HepG2 (cell line): ENCODE results near the gene ARHGAP22. TPM values are rescaled to one million over a fixed set of nuclear protein-coding genes. Genes with fewer than 3 reads are reported as not detected.

ENCODE experiments used
- ATAC-seq: fragments of 200-7000 bp; cut with Tn5 transposase; 3 replicates; pipeline ENCODE4 v1.9.1; 2020; ENCODE audit warnings: mild to moderate bottlenecking, moderate library complexity
- BruUV-seq: library from RNA; stranded (reverse); fragments of 400-500 nt; replicated peaks from 2 replicates; lab custom pipeline; 2021; lab: Mats Ljungman, UMichigan
- CTCF ChIA-PET: fragments of 300-600 bp; formaldehyde crosslinking; extraction: SDS; loops from one replicate; lab custom pipeline; 2021; ENCODE audit warnings: low total read pairs, inconsistent platforms, low intra/inter-chr PET ratio; lab: Yijun Ruan, JAX
- POLR2A ChIA-PET: fragments of 350-600 bp; sonication (Branson Sonifier 250); formaldehyde crosslinking; loops from one replicate; lab custom pipeline; 2020; ENCODE audit warnings: antibody characterized with exemption, inconsistent platforms; lab: Yijun Ruan, JAX
- DNase-seq: peaks from one replicate; pipeline ENCODE4 v3.0.0-alpha.2; 2015; ENCODE audit warnings: low spot score
- FAIRE-seq: peaks from 3 replicates; lab custom pipeline; 2011; peaks lifted over from hg19 to GRCh38; lab: Jason Lieb, UNC
- H2AFZ ChIP-seq: one replicate; pipeline ENCODE4 v1.6.1; 2011; ENCODE audit warnings: low read length, inconsistent platforms
- H3K27ac ChIP-seq: fragments of 300-600 bp; 3 replicates; pipeline ENCODE4 v1.8.0; 2011; ENCODE audit warnings: mixed run types, mild to moderate bottlenecking, mixed read lengths, low read length, inconsistent platforms; ENCODE audit not compliant: insufficient read depth; ENCODE audit errors: extremely low read length
- H3K27me3 ChIP-seq, 2 experiments: fragments of 200-600 bp in 1 of 2; 2 replicates in 1 of 2; 3 replicates in 1 of 2; pipeline versions ENCODE4 v1.6.0 to v1.8.0; 2011; ENCODE audit warnings: low read length in 2 of 2, mild to moderate bottlenecking in 2 of 2, moderate library complexity in 2 of 2, inconsistent platforms in 1 of 2; ENCODE audit not compliant: insufficient read depth in 2 of 2, control insufficient read depth in 1 of 2
- H3K36me3 ChIP-seq, 2 experiments: fragments of 200-600 bp in 1 of 2; replicated peaks in 1 of 2; 2 replicates in 1 of 2; 3 replicates in 1 of 2; pipeline versions ENCODE4 v1.5.1 to v1.8.0; 2011; ENCODE audit warnings: low read length in 2 of 2, inconsistent platforms in 1 of 2; ENCODE audit not compliant: insufficient read depth in 2 of 2, control insufficient read depth in 1 of 2
- H3K4me1 ChIP-seq: 2 replicates; pipeline ENCODE4 v1.5.1; 2012; ENCODE audit warnings: low read length, inconsistent platforms; ENCODE audit not compliant: insufficient read depth
- H3K4me2 ChIP-seq: 2 replicates; pipeline ENCODE4 v1.6.0; 2011; ENCODE audit warnings: low read depth, low read length, inconsistent platforms
- H3K4me3 ChIP-seq, 3 experiments: fragments of 200-600 bp in 1 of 3; sonication (generic), shearing (Covaris generic) in 1 of 3; replicated peaks in 1 of 3; 2 replicates each; pipeline ENCODE4 v1.5.1; 2011 to 2016; ENCODE audit warnings: low read length in 3 of 3, inconsistent platforms in 2 of 3, low read depth in 2 of 3, mild to moderate bottlenecking in 2 of 3, control low read depth in 1 of 3, mixed read lengths in 1 of 3; ENCODE audit not compliant: insufficient read depth in 1 of 3
- H3K79me2 ChIP-seq: one replicate; pipeline ENCODE4 v1.6.1; 2011; ENCODE audit warnings: low read length, inconsistent platforms; ENCODE audit not compliant: insufficient read depth
- H3K9ac ChIP-seq: 2 replicates; pipeline ENCODE4 v1.6.0; 2011; ENCODE audit warnings: mild to moderate bottlenecking, low read depth, low read length, inconsistent platforms; ENCODE audit not compliant: insufficient read depth
- H3K9me3 ChIP-seq: 2 replicates; pipeline ENCODE4 v1.5.1; 2012; ENCODE audit warnings: mild to moderate bottlenecking, low read length
- H4K20me1 ChIP-seq: 2 replicates; pipeline ENCODE4 v1.6.0; 2011; ENCODE audit warnings: inconsistent platforms, mild to moderate bottlenecking, low read length, moderate library complexity; ENCODE audit not compliant: insufficient read depth
- DNMT3B ChIP-seq: conservative IDR thresholded peaks from 2 replicates; pipeline ENCODE4 v1.6.1; 2016; ENCODE audit warnings: missing biosample characterization, control low read depth
- HHEX ChIP-seq: IDR thresholded peaks from 2 replicates; pipeline ENCODE4 v1.6.1; 2016; ENCODE audit warnings: control low read depth
- MAFK ChIP-seq, 2 experiments: IDR thresholded peaks in 1 of 2; conservative IDR thresholded peaks in 1 of 2; 2 replicates each; pipeline ENCODE4 v1.6.1; 2011; ENCODE audit warnings: improper control_type of control experiment in 2 of 2, low read length in 2 of 2
- ZNF616 ChIP-seq: sonication (generic); formaldehyde crosslinking; IDR thresholded peaks from 2 replicates; pipeline ENCODE4 v1.5.0; 2020; ENCODE audit warnings: low read depth, mild to moderate bottlenecking, missing genetic modification reagents
- WGBS: methylation state at CpG from one replicate; pipeline ENCODE4 v1.1.6; 2017; ENCODE audit warnings: low lambda C conversion rate; 5-methylcytosine and 5-hydroxymethylcytosine counted together
- in situ Hi-C: cut with HindIII; loops from 2 replicates; pipeline ENCODE4 v1.10.0; 2017; ENCODE audit warnings: low pct_unique_long_range_greater_than_20kb; ENCODE audit not compliant: extremely low pct_ligation_motif_present
- intact Hi-C: fragments of 100-400 bp; cut with micrococcal nuclease; formaldehyde crosslinking; loops from one replicate; pipeline ENCODE4 v1.10.0; 2022; ENCODE audit not compliant: unreplicated experiment
- polyA plus RNA-seq, 8 experiments: library from polyadenylated mRNA; depleted of rRNA in 3 of 8; stranded (reverse) in 7 of 8; unstranded in 1 of 8; fragments of >200 nt; fragmentation: Illumina TruSeq in 4 of 8; extraction: Trizol in 4 of 8; gene quantifications; 2 replicates each; pipeline versions ENCODE4 v1.2.1 to v1.2.3, GENCODE V29; 2011 to 2016; ENCODE audit warnings: low read depth in 4 of 8, missing spikeins in 1 of 8, mixed read lengths in 1 of 8; ENCODE audit not compliant: insufficient read depth in 1 of 8
- total RNA-seq, 5 experiments: library from RNA; depleted of rRNA; stranded (reverse); fragments of >200 nt; fragmentation: Illumina TruSeq; extraction: Trizol; gene quantifications; 2 replicates each; pipeline ENCODE4 v1.2.3, GENCODE V29; 2016; ENCODE audit warnings: low read depth in 1 of 5
- TF ChIP-seq, protein P1 (sequence below): sonication (generic); formaldehyde crosslinking; IDR thresholded peaks from 2 replicates; pipeline ENCODE4 v1.4.0; 2020; ENCODE audit warnings: missing genetic modification reagents, borderline replicate concordance
- TF ChIP-seq, protein P2 (sequence below): IDR thresholded peaks from 2 replicates; pipeline ENCODE4 v1.6.1; 2016; ENCODE audit warnings: mild to moderate bottlenecking, missing biosample characterization, missing genetic modification reagents
- TF ChIP-seq, protein P3 (sequence below): sonication (generic); formaldehyde crosslinking; IDR thresholded peaks from 2 replicates; pipeline ENCODE4 v1.8.1; 2023; ENCODE audit warnings: mild to moderate bottlenecking, missing genetic modification reagents
- TF ChIP-seq, protein P4 (sequence below): sonication (generic); formaldehyde crosslinking; IDR thresholded peaks from 2 replicates; pipeline ENCODE4 v1.5.0; 2020; ENCODE audit warnings: mild to moderate bottlenecking, missing genetic modification reagents

The ARHGAP22 gene
- total and polyA plus RNA-seq, 2 of the 13 experiments (the other 11 are each of a cell fraction or from before 2014, with no cell fraction given) = 0.08 to 0.38 TPM

DNA sequence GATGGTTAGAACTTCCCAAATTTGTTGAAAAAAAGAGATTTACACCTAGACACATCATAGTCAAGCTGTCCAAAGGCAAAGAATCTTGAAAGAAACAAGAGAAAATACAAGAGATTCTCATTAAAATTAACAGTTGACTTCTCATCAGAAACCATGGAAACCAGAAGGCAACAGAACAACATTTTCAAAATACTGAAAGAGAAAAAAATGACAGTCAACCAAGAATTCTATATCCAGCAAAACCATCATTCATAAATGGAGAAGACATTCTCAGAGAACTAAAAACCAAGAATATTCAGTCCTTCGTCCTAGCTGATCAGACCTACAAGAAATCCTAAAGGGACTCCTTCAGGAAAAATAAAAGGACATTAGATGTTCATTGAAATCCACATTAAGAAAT is 90.6 kb downstream of the ARHGAP22 start:
- CTCF ChIA-PET = no interaction called here
- Histone ChIP-seq H3K9ac (no peak overlapping the region), H3K36me3 (no peaks in the 10 kb centered on the region), H3K4me3 (no peak overlapping the region), H3K27ac (no peak overlapping the region), H3K27me3 (peaks cover 0 to 4% of the 10 kb centered on the region in 2 experiments; a peak in 3 of 5 replicates), H2AFZ (no peak overlapping the region), H4K20me1 (no peaks in the 10 kb centered on the region), H3K9me3 (no peaks in the 10 kb centered on the region; the same call in 1 of the 2 replicates), H3K79me2 (no peaks in the 10 kb centered on the region), H3K4me2 (no peak overlapping the region), H3K4me1 (0 out of 2 replicates have a peak, but pooled peaks cover 11% of the 10 kb centered on the region)
- ATAC-seq (no peak), DNase-seq (no peak), FAIRE-seq (no peak)
- POLR2A ChIA-PET = no interaction called here
- intact Hi-C loops = no loop called here
- in situ Hi-C loops = no loop called here
- no peak for TF ChIP-seq HHEX (CRISPR knock-in tag)
- TF ChIP-seq, protein P1, sequence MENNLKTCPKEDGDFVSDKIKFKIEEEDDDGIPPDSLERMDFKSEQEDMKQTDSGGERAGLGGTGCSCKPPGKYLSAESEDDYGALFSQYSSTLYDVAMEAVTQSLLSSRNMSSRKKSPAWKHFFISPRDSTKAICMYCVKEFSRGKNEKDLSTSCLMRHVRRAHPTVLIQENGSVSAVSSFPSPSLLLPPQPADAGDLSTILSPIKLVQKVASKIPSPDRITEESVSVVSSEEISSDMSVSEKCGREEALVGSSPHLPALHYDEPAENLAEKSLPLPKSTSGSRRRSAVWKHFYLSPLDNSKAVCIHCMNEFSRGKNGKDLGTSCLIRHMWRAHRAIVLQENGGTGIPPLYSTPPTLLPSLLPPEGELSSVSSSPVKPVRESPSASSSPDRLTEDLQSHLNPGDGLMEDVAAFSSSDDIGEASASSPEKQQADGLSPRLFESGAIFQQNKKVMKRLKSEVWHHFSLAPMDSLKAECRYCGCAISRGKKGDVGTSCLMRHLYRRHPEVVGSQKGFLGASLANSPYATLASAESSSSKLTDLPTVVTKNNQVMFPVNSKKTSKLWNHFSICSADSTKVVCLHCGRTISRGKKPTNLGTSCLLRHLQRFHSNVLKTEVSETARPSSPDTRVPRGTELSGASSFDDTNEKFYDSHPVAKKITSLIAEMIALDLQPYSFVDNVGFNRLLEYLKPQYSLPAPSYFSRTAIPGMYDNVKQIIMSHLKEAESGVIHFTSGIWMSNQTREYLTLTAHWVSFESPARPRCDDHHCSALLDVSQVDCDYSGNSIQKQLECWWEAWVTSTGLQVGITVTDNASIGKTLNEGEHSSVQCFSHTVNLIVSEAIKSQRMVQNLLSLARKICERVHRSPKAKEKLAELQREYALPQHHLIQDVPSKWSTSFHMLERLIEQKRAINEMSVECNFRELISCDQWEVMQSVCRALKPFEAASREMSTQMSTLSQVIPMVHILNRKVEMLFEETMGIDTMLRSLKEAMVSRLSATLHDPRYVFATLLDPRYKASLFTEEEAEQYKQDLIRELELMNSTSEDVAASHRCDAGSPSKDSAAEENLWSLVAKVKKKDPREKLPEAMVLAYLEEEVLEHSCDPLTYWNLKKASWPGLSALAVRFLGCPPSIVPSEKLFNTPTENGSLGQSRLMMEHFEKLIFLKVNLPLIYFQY = no peak
- WGBS = 0% methylated on average over 1 of the region's 1 CpG
- no TSS peak for BruUV-seq

DNA sequence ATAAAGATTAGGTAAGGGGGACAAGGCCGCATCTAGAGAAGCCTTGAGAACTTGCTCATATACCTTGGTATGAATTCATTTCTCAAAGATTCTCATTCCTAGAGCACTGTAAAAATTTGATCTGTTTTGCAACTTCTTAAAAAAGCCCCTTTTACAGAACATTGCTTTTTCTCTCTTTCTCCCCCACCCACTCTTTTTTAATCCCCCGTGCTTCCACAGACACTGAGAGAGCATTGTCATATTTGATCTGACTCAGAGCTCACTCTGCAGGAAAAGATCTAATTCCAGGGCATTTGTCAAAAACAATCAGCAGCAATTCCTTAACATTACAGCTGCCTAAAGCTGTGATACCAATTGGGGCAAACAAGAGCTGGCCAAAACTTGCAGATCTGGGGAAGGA is 92.0 kb downstream of the ARHGAP22 start:
- no peak overlapping the region for H3K4me3 ChIP-seq
- H2AFZ ChIP-seq = no peak overlapping the region
- FAIRE-seq (no peak), ATAC-seq (no peak), DNase-seq (no peak)
- no peaks in the 10 kb centered on the region for H3K79me2 ChIP-seq
- H3K4me1 ChIP-seq = 0 out of 2 replicates have a peak, but pooled peaks cover 2% of the 10 kb centered on the region
- no peak overlapping the region for H3K4me2 ChIP-seq
- no peaks in the 10 kb centered on the region for H3K36me3 ChIP-seq
- ChIA-PET CTCF (no interaction called here), POLR2A (no interaction called here)
- no peaks in the 10 kb centered on the region; a peak in 2 of 5 replicates for H3K27me3 ChIP-seq
- H4K20me1 ChIP-seq = no peaks in the 10 kb centered on the region
- no peak overlapping the region for H3K9ac ChIP-seq
- H3K27ac ChIP-seq = no peak overlapping the region
- H3K9me3 ChIP-seq = no peaks in the 10 kb centered on the region; the same call in 1 of the 2 replicates
- intact Hi-C loops (no loop called here), in situ Hi-C loops (no loop called here)
- no TSS peak for BruUV-seq
- WGBS = 54% methylated on average over 2 of the region's 2 CpGs
- TF ChIP-seq, protein P2, sequence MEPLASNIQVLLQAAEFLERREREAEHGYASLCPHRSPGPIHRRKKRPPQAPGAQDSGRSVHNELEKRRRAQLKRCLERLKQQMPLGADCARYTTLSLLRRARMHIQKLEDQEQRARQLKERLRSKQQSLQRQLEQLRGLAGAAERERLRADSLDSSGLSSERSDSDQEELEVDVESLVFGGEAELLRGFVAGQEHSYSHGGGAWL = no peak
- TF ChIP-seq ZNF616 (CRISPR knock-in tag) (no peak), DNMT3B (CRISPR knock-in tag) (no peak), MAFK (conservative IDR thresholded peaks at IDR 0.05 in 1 of 2, IDR thresholded peaks at IDR 0.05 in 1 of 2; ENCODE audit: low read length in 2 of 2) (no peak)
- TF ChIP-seq, protein P3, sequence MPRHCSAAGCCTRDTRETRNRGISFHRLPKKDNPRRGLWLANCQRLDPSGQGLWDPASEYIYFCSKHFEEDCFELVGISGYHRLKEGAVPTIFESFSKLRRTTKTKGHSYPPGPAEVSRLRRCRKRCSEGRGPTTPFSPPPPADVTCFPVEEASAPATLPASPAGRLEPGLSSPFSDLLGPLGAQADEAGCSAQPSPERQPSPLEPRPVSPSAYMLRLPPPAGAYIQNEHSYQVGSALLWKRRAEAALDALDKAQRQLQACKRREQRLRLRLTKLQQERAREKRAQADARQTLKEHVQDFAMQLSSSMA (CRISPR knock-in tag) = no peak
- TF ChIP-seq, protein P4, sequence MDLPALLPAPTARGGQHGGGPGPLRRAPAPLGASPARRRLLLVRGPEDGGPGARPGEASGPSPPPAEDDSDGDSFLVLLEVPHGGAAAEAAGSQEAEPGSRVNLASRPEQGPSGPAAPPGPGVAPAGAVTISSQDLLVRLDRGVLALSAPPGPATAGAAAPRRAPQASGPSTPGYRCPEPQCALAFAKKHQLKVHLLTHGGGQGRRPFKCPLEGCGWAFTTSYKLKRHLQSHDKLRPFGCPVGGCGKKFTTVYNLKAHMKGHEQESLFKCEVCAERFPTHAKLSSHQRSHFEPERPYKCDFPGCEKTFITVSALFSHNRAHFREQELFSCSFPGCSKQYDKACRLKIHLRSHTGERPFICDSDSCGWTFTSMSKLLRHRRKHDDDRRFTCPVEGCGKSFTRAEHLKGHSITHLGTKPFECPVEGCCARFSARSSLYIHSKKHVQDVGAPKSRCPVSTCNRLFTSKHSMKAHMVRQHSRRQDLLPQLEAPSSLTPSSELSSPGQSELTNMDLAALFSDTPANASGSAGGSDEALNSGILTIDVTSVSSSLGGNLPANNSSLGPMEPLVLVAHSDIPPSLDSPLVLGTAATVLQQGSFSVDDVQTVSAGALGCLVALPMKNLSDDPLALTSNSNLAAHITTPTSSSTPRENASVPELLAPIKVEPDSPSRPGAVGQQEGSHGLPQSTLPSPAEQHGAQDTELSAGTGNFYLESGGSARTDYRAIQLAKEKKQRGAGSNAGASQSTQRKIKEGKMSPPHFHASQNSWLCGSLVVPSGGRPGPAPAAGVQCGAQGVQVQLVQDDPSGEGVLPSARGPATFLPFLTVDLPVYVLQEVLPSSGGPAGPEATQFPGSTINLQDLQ (CRISPR knock-in tag) = no peak
